IPS DF 6.9 (cell line): Measurements from ENCODE around the gene EXOSC1.

Experiments used
- DNase-seq: peaks from one replicate; pipeline ENCODE4 v3.0.0-alpha.2; 2013; ENCODE audit warnings: low read depth, low spot score
- H3K27ac ChIP-seq: one replicate; pipeline ENCODE4 v1.5.1; 2013; ENCODE audit warnings: low read length, control low read depth
- H3K27me3 ChIP-seq: 2 replicates; pipeline ENCODE4 v1.6.1; 2013; ENCODE audit warnings: mild to moderate bottlenecking, low read length; ENCODE audit not compliant: control insufficient read depth, insufficient read depth
- H3K36me3 ChIP-seq: 2 replicates; pipeline ENCODE4 v1.6.1; 2013; ENCODE audit warnings: low read length; ENCODE audit not compliant: control insufficient read depth, insufficient read depth
- H3K4me1 ChIP-seq: 2 replicates; pipeline ENCODE4 v1.6.1; 2013; ENCODE audit warnings: low read length; ENCODE audit not compliant: control insufficient read depth, insufficient read depth
- H3K4me3 ChIP-seq: 2 replicates; pipeline ENCODE4 v1.5.1; 2013; ENCODE audit warnings: mild to moderate bottlenecking, low read length
- H3K9me3 ChIP-seq: 2 replicates; pipeline ENCODE4 v1.6.1; 2013; ENCODE audit warnings: low read length, inconsistent platforms; ENCODE audit not compliant: control insufficient read depth, insufficient read depth
- WGBS: extraction: QIAGEN DNeasy Blood & Tissue Kit; methylation state at CpG from one replicate; pipeline ENCODE4 v1.1.7; 2013; ENCODE audit warnings: mixed read lengths, missing lambda C conversion rate; ENCODE audit not compliant: insufficient read length, insufficient coverage; 5-methylcytosine and 5-hydroxymethylcytosine counted together

EXOSC1 gene

GRCh38 chr10:97396056-97396455, 49.8 kb downstream of the EXOSC1 start:
- Histone ChIP-seq H3K4me3 (no peak overlapping the region), H3K4me1 (peaks cover 3% of the 10 kb centered on the region; the same call in 1 of the 2 replicates), H3K27ac (no peak overlapping the region), H3K36me3 (peaks cover 15% of the 10 kb centered on the region; the same call in 1 of the 2 replicates), H3K9me3 (no peaks in the 10 kb centered on the region), H3K27me3 (no peaks in the 10 kb centered on the region)
- WGBS = no CpG with 5 or more reads among the region's 4 CpGs
- no peak for DNase-seq

DNA sequence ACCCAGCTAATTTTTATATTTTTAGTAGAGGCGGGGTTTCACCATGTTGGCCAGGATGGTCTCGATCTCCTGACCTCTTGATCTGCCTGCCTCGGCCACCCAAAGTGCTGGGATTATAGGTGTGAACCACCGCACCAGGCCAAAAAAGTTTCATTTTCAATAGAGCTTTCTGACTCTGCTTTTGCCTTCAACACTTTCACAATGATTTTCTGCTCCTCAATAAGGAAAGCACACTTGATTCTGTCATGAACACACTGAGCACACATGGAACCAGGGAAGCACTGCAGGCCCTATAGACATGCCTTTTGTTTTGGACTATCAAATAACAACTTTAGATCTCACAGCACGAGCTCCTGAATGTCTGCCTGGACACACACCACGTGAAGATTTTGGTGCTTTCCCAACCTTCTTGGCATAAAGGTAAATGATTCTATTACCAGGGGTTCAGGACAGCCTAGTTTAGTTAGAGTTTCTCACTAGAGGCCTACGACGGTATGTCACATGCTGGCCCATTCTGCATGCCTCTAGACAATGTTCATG, 52.7 kb downstream of the EXOSC1 start:
- WGBS = no CpG with 5 or more reads among the region's 8 CpGs
- no peak overlapping the region for H3K27ac ChIP-seq
- H3K4me3 ChIP-seq = no peak overlapping the region
- H3K27me3 ChIP-seq = no peaks in the 10 kb centered on the region
- no peaks in the 10 kb centered on the region for H3K4me1 ChIP-seq
- H3K36me3 ChIP-seq = peaks cover 35% of the 10 kb centered on the region
- DNase-seq = no peak
- no peaks in the 10 kb centered on the region for H3K9me3 ChIP-seq

DNA sequence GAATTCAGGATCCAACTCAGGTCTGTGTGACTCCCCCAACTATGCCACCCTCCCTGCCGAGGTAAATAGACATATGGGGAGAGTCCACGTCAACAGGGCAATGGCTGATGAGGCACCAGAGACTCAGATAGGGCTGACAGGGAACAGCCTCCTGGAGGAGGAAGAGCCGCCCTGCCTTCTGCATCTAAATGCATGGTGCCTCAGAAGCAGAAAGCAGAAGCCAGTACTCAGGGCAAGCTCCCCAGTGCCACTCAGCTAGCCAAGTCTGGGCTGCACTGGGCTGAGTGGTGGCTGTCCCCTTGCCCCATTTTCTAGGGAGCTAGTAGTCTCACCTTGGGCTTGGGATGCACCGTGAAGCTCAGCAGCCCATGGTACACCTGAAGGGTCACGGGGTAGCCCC, 55.7 kb downstream of the EXOSC1 start:
- Histone ChIP-seq H3K27me3 (no peaks in the 10 kb centered on the region), H3K4me3 (no peak overlapping the region), H3K4me1 (no peaks in the 10 kb centered on the region), H3K9me3 (no peaks in the 10 kb centered on the region), H3K27ac (no peak overlapping the region), H3K36me3 (peaks cover 35% of the 10 kb centered on the region)
- no peak for DNase-seq
- no CpG with 5 or more reads among the region's 5 CpGs for WGBS

DNA sequence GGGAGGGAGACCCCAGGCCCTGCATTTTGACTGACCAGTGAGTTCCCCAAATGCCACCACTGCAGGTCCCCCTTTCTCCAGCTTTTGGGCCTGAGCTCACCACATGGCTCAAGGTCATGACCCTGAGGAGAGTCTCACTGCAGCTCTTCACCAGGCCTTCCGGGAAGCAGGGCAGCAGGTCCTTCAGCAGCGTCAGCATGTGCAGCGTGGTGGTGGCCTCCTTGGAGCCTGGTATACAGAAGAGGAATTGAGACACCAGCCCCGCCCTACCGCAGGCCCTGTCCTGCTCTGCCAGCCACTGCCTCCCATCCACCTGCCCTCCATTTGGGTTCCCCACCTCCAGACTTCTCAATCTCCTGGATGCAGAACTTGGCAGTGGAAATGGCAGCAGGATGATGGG, 57.7 kb downstream of the EXOSC1 start:
- H3K27me3 ChIP-seq = no peaks in the 10 kb centered on the region
- no peaks in the 10 kb centered on the region for H3K9me3 ChIP-seq
- no CpG with 5 or more reads among the region's 5 CpGs for WGBS
- no peak overlapping the region for H3K4me3 ChIP-seq
- no peak overlapping the region for H3K27ac ChIP-seq
- no peak for DNase-seq
- H3K4me1 ChIP-seq = no peaks in the 10 kb centered on the region; the same call in 1 of the 2 replicates
- peaks cover 30% of the 10 kb centered on the region for H3K36me3 ChIP-seq
